B cell (primary cell): Measurements from ENCODE around the gene NELFA. TPM values are rescaled to one million over a fixed set of nuclear protein-coding genes. Genes with fewer than 3 reads are reported as not detected.

ENCODE experiments used
- ATAC-seq: fragments of 200-7000 bp; cut with Tn5 transposase; one replicate; pipeline ENCODE4 v1.10.0; 2021; ENCODE audit warnings: low read depth, mild to moderate bottlenecking, moderate number of reproducible peaks, moderate library complexity
- CTCF ChIA-PET: fragments of 350-600 bp; sonication (Branson Sonifier 250); formaldehyde crosslinking; loops from one replicate; lab custom pipeline; 2021; ENCODE audit warnings: antibody characterized with exemption, inconsistent platforms; lab: Charles Lee
- POLR2A ChIA-PET: fragments of 350-600 bp; sonication (Branson Sonifier 250); formaldehyde crosslinking; loops from one replicate; lab custom pipeline; 2021; ENCODE audit warnings: antibody characterized with exemption; lab: Charles Lee
- DNase-seq: peaks from one replicate; pipeline ENCODE4 v3.0.0; 2013
- H2AFZ ChIP-seq: 2 replicates; pipeline ENCODE4 v1.6.1; 2012; ENCODE audit warnings: mild to moderate bottlenecking, low read depth, low read length; ENCODE audit not compliant: insufficient read depth, poor library complexity, severe bottlenecking
- H3K27ac ChIP-seq, 2 donors: 1 replicate in 1 of 2; 2 replicates in 1 of 2; pipeline ENCODE4 v1.5.1; 2012 to 2013; ENCODE audit warnings: low read length in 2 of 2, mild to moderate bottlenecking in 2 of 2, moderate library complexity in 1 of 2
- H3K27me3 ChIP-seq, 4 experiments: fragments of 200-600 bp in 1 of 4; sonication (generic) in 1 of 4; replicated peaks in 1 of 4; 1 replicate in 2 of 4; 2 replicates in 2 of 4; pipeline versions ENCODE4 v1.6.1 to v1.7.0; 2013 to 2016; ENCODE audit warnings: low read length in 3 of 4, mild to moderate bottlenecking in 2 of 4, mixed read lengths in 1 of 4, moderate library complexity in 1 of 4; ENCODE audit not compliant: insufficient read depth in 4 of 4, control insufficient read depth in 3 of 4; ENCODE audit errors: control extremely low read depth in 1 of 4
- H3K36me3 ChIP-seq, 2 experiments: replicated peaks in 1 of 2; 1 replicate in 1 of 2; 2 replicates in 1 of 2; pipeline versions ENCODE4 v1.6.1 to v1.7.1; 2013; ENCODE audit warnings: low read length in 1 of 2; ENCODE audit not compliant: insufficient read depth in 2 of 2, control insufficient read depth in 1 of 2; ENCODE audit errors: control extremely low read depth in 1 of 2, extremely low read depth in 1 of 2
- H3K4me1 ChIP-seq, 2 donors: fragments of 200-600 bp in 1 of 2; sonication (generic) in 1 of 2; 1 replicate in 1 of 2; 2 replicates in 1 of 2; pipeline versions ENCODE4 v1.5.1 to v1.6.1; 2013 to 2017; ENCODE audit warnings: low read length in 2 of 2; ENCODE audit not compliant: control insufficient read depth in 2 of 2, insufficient read depth in 2 of 2
- H3K4me2 ChIP-seq: replicated peaks from 2 replicates; pipeline ENCODE3; 2012; ENCODE audit warnings: mild to moderate bottlenecking, low read depth, low read length; ENCODE audit not compliant: poor library complexity, severe bottlenecking
- H3K4me3 ChIP-seq, 5 experiments: fragments of 200-600 bp in 1 of 5; sonication (generic) in 1 of 5; 1 replicate in 3 of 5; 2 replicates in 2 of 5; pipeline versions ENCODE4 v1.5.1 to v1.7.0; 2011 to 2016; ENCODE audit warnings: low read length in 4 of 5, mild to moderate bottlenecking in 4 of 5, low read depth in 2 of 5, control low read depth in 1 of 5, moderate library complexity in 1 of 5; ENCODE audit not compliant: insufficient read depth in 1 of 5; ENCODE audit errors: control extremely low read depth in 1 of 5, extremely low read depth in 1 of 5
- H3K79me2 ChIP-seq: fragments of 200-600 bp; sonication (generic); one replicate; pipeline ENCODE4 v1.6.0; 2016; ENCODE audit warnings: low read length; ENCODE audit not compliant: control insufficient read depth, insufficient read depth
- H3K9ac ChIP-seq: fragments of 200-600 bp; sonication (generic); 2 replicates; pipeline ENCODE4 v1.6.1; 2017; ENCODE audit warnings: mild to moderate bottlenecking, low read length, moderate library complexity
- H3K9me3 ChIP-seq, 3 donors: one replicate each; pipeline versions ENCODE4 v1.6.1 to v1.7.1; 2013; ENCODE audit warnings: low read length in 2 of 3; ENCODE audit not compliant: control insufficient read depth in 2 of 3, insufficient read depth in 1 of 3; ENCODE audit errors: control extremely low read depth in 1 of 3
- H4K20me1 ChIP-seq: 2 replicates; pipeline ENCODE4 v1.6.0; 2012; ENCODE audit warnings: mild to moderate bottlenecking, low read length; ENCODE audit not compliant: insufficient read depth, control insufficient read depth, poor library complexity, severe bottlenecking
- H3K27ac Mint-ChIP-seq: one replicate; pipeline ENCODE4 v1.8.0; 2021; ENCODE audit warnings: mixed read lengths
- H3K27me3 Mint-ChIP-seq: one replicate; pipeline ENCODE4 v1.8.0; 2021; ENCODE audit warnings: mixed read lengths
- H3K4me1 Mint-ChIP-seq: one replicate; pipeline ENCODE4 v1.8.0; 2021; ENCODE audit warnings: mixed read lengths
- H3K4me3 Mint-ChIP-seq: one replicate; pipeline ENCODE4 v1.8.0; 2021; ENCODE audit warnings: mixed read lengths
- H3K9me3 Mint-ChIP-seq: one replicate; pipeline ENCODE4 v1.8.0; 2022; ENCODE audit warnings: mixed read lengths; ENCODE audit not compliant: insufficient read depth
- EZH2 ChIP-seq: IDR thresholded peaks from 2 replicates; pipeline ENCODE4 v1.6.1; 2012; ENCODE audit warnings: borderline replicate concordance, low read depth, mild to moderate bottlenecking, moderate library complexity, low read length; ENCODE audit not compliant: insufficient read depth, poor library complexity, severe bottlenecking
- WGBS: methylation state at CpG from one replicate; pipeline ENCODE4 v1.1.5; 2013; ENCODE audit warnings: missing lambda C conversion rate; ENCODE audit not compliant: insufficient coverage; 5-methylcytosine and 5-hydroxymethylcytosine counted together
- intact Hi-C: fragments of 100-400 bp; cut with micrococcal nuclease; formaldehyde crosslinking; loops from one replicate; pipeline ENCODE4 v1.10.0; 2022
- polyA minus RNA-seq: library from RNA; depleted of rRNA, polyadenylated mRNA; stranded (reverse); fragments of >200 nt; gene quantifications from 2 replicates; pipeline ENCODE4 v1.2.3, GENCODE V29; 2012
- polyA plus RNA-seq: library from polyadenylated mRNA; depleted of rRNA; stranded (reverse); fragments of >200 nt; gene quantifications from 2 replicates; pipeline ENCODE4 v1.2.3, GENCODE V29; 2012
- total RNA-seq, 2 donors: library from RNA; stranded (reverse); fragments of 120-200 nt in 1 of 2; gene quantifications; 1 replicate in 1 of 2; 2 replicates in 1 of 2; pipeline versions ENCODE4 v1.2.3 to v1.2.4, GENCODE V29; 2013 to 2022
- TF ChIP-seq, protein P1 (sequence below): fragments of 200-600 bp; IDR thresholded peaks from one replicate; pipeline ENCODE4 v1.8.0; 2022; ENCODE audit warnings: antibody characterized with exemption, mild to moderate bottlenecking

NELFA gene
- total RNA-seq (60.7 and 63.5 TPM in 2 replicates), polyA plus RNA-seq (39.6 and 42.8 TPM in 2 replicates), polyA minus RNA-seq (36.3 and 39.0 TPM in 2 replicates)
- total RNA-seq (2013): 16.8 TPM

DNA sequence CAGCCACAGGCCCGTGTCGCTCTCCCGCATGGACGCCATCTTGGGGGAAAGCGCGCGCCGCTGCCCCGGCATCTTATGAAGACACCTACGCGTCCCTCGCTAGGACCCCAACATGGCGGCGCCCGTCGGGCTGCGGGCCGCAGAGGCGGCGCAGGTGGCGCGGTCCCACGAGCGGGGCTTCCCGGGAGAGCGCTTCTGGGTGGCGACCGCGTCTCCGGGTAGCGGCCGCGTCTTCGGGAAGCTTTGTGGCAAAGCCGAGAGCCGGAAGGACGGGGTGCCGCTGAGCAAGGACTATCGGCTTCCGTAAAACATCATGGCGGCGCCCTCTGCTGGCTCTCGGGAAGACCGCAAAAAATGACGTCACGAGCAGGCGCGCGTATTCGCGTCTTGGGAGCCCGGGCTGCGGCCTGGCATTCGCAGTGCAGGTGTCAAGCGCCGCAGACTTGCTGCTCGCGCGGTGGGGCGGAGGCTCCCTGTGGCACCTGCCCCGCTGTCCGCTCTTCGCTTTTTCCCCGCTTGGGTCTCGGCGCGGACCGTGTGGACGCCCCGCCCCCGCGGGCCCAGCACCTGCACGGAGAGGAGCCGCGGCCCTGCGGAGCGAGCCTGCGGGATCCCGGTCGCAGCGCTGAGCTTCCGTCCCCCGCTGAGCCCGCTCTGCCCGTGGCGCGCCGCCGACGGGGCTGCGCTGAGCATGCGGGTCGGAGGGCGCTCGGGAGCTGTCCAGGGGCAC is at the start of gene NELFA:
TSS of gene NELFA (minus strand) at position 54 of the 730 bp plus-strand sequence. CDS start at position 39, 15 bp downstream.
- Histone ChIP-seq H3K9ac (peak within 1 kb of the TSS; percentile 96), H3K27ac (peak within 1 kb of the TSS; percentile 97 to 99), H4K20me1 (peaks cover 7% of the 10 kb centered on the region), H3K79me2 (peaks cover 47% of the 10 kb centered on the region), H3K4me1 (peaks cover 10 to 21% of the 10 kb centered on the region in 2 donors), H2AFZ (peak within 1 kb of the TSS; percentile 99), H3K27me3 (no peaks in the 10 kb centered on the region), H3K4me2 (peak within 1 kb of the TSS; percentile 93), H3K36me3 (peaks cover 2 to 7% of the 10 kb centered on the region in 2 experiments), H3K4me3 (peak within 1 kb of the TSS; percentile 61 to 93 (median 85)), H3K9me3 (no peaks in the 10 kb centered on the region)
- Mint-ChIP-seq H3K9me3 (no peaks in the 10 kb centered on the region), H3K27me3 (peaks cover 1% of the 10 kb centered on the region), H3K4me1 (peaks cover 32% of the 10 kb centered on the region), H3K27ac (peak within 1 kb of the TSS; percentile 92), H3K4me3 (peak within 1 kb of the TSS; percentile 95)
- DNase-seq (peak; percentile 99), ATAC-seq (peak; percentile 82)
- intact Hi-C loops: loop anchor here (1.0 to 10.0 kb wide), 5 partner anchors 32 to 528 kb away; partner anchors contain the start of genes FAM193A, HAUS3, NSD2 and POLN
- POLR2A ChIA-PET: interaction anchor here (0.8 kb wide), 1 partner anchor 253 kb away, joined by 4 read pairs; the partner anchor contains the start of gene MXD4
- CTCF ChIA-PET: interaction anchor here (0.5 kb wide), 1 partner anchor 78 kb away, joined by 3 read pairs; no protein-coding TSS in a partner anchor
- under 1% methylated on average over 95 of the region's 95 CpGs for WGBS
- TF ChIP-seq, protein P1, sequence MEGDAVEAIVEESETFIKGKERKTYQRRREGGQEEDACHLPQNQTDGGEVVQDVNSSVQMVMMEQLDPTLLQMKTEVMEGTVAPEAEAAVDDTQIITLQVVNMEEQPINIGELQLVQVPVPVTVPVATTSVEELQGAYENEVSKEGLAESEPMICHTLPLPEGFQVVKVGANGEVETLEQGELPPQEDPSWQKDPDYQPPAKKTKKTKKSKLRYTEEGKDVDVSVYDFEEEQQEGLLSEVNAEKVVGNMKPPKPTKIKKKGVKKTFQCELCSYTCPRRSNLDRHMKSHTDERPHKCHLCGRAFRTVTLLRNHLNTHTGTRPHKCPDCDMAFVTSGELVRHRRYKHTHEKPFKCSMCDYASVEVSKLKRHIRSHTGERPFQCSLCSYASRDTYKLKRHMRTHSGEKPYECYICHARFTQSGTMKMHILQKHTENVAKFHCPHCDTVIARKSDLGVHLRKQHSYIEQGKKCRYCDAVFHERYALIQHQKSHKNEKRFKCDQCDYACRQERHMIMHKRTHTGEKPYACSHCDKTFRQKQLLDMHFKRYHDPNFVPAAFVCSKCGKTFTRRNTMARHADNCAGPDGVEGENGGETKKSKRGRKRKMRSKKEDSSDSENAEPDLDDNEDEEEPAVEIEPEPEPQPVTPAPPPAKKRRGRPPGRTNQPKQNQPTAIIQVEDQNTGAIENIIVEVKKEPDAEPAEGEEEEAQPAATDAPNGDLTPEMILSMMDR: no peak
- TF ChIP-seq EZH2: no peak
